Liver (tissue), 9 donors: ENCODE results near the gene MAN1C1. TPM values are rescaled to one million over a fixed set of nuclear protein-coding genes. Genes with fewer than 3 reads are reported as not detected.

ENCODE experiments used
- DNase-seq: peaks from one replicate; pipeline ENCODE4 v3.0.0-alpha.2; 2017; ENCODE audit warnings: low spot score
- H3K27ac ChIP-seq, 2 donors: one replicate each; pipeline ENCODE4 v1.7.0; 2013; ENCODE audit warnings: inconsistent platforms in 2 of 2, low read length in 2 of 2, control low read depth in 1 of 2, low read depth in 1 of 2, mild to moderate bottlenecking in 1 of 2
- H3K27me3 ChIP-seq, 4 donors: one replicate each; pipeline versions ENCODE4 v1.6.1 to v1.7.0; 2013; ENCODE audit warnings: low read length in 3 of 4, inconsistent platforms in 1 of 4, mild to moderate bottlenecking in 1 of 4, moderate library complexity in 1 of 4; ENCODE audit not compliant: control insufficient read depth in 4 of 4, insufficient read depth in 4 of 4
- H3K36me3 ChIP-seq, 4 donors: one replicate each; pipeline versions ENCODE4 v1.6.1 to v1.7.0; 2013; ENCODE audit warnings: low read length in 3 of 4, mild to moderate bottlenecking in 3 of 4, low read depth in 1 of 4, moderate library complexity in 1 of 4; ENCODE audit not compliant: control insufficient read depth in 4 of 4, insufficient read depth in 3 of 4
- H3K4me1 ChIP-seq, 4 donors: one replicate each; pipeline versions ENCODE4 v1.6.1 to v1.7.0; 2013; ENCODE audit warnings: low read length in 3 of 4, mild to moderate bottlenecking in 3 of 4, moderate library complexity in 1 of 4; ENCODE audit not compliant: control insufficient read depth in 4 of 4, insufficient read depth in 4 of 4
- H3K4me3 ChIP-seq, 3 donors: one replicate each; pipeline versions ENCODE4 v1.6.1 to v1.7.0; 2013; ENCODE audit warnings: low read length in 3 of 3, control low read depth in 1 of 3, low read depth in 1 of 3, mild to moderate bottlenecking in 1 of 3
- H3K9ac ChIP-seq, 2 donors: one replicate each; pipeline ENCODE4 v1.7.0; 2013; ENCODE audit warnings: low read length in 2 of 2, mild to moderate bottlenecking in 2 of 2, moderate library complexity in 2 of 2, control low read depth in 1 of 2, low read depth in 1 of 2
- H3K9me3 ChIP-seq, 4 donors: one replicate each; pipeline versions ENCODE4 v1.6.1 to v1.7.0; 2013; ENCODE audit warnings: low read length in 3 of 4; ENCODE audit not compliant: control insufficient read depth in 4 of 4
- ATF3 ChIP-seq: IDR thresholded peaks from 2 replicates; pipeline ENCODE4 v1.6.1; 2016; ENCODE audit warnings: antibody characterized with exemption
- CTCF ChIP-seq: fragments of 150-350 bp; IDR thresholded peaks from 2 replicates; pipeline ENCODE4 v1.5.1; 2017; ENCODE audit warnings: improper control_type of control experiment, low read depth, low read length; ENCODE audit not compliant: missing input control
- EGR1 ChIP-seq, 2 donors: IDR thresholded peaks; 2 replicates each; pipeline ENCODE4 v1.6.1; 2016 to 2018; ENCODE audit warnings: antibody characterized with exemption in 2 of 2, low read depth in 2 of 2
- FOXA1 ChIP-seq: IDR thresholded peaks from 2 replicates; pipeline ENCODE4 v1.6.1; 2016; ENCODE audit warnings: antibody characterized with exemption
- FOXA2 ChIP-seq: IDR thresholded peaks from 2 replicates; pipeline ENCODE4 v1.6.1; 2016; ENCODE audit warnings: antibody characterized with exemption
- GABPA ChIP-seq, 2 donors: IDR thresholded peaks in 1 of 2; conservative IDR thresholded peaks in 1 of 2; 2 replicates each; pipeline ENCODE4 v1.6.1; 2016; ENCODE audit warnings: antibody characterized with exemption in 2 of 2, mild to moderate bottlenecking in 1 of 2, moderate library complexity in 1 of 2
- HNF4A ChIP-seq, 2 donors: conservative IDR thresholded peaks; 2 replicates each; pipeline ENCODE4 v1.6.1; 2016; ENCODE audit warnings: antibody characterized with exemption in 2 of 2, mild to moderate bottlenecking in 2 of 2
- HNF4G ChIP-seq: IDR thresholded peaks from 2 replicates; pipeline ENCODE4 v1.6.1; 2016; ENCODE audit warnings: antibody characterized with exemption
- JUND ChIP-seq, 2 donors: IDR thresholded peaks; 2 replicates each; pipeline ENCODE4 v1.6.1; 2016; ENCODE audit warnings: antibody characterized with exemption in 2 of 2
- NR2F2 ChIP-seq: IDR thresholded peaks from 2 replicates; pipeline ENCODE4 v1.6.1; 2016; ENCODE audit warnings: antibody characterized with exemption
- RAD21 ChIP-seq, 2 donors: IDR thresholded peaks; 2 replicates each; pipeline ENCODE4 v1.6.1; 2016; ENCODE audit warnings: antibody characterized with exemption in 2 of 2, mild to moderate bottlenecking in 2 of 2
- REST ChIP-seq: IDR thresholded peaks from 2 replicates; pipeline ENCODE4 v1.6.1; 2016; ENCODE audit warnings: antibody characterized with exemption, mild to moderate bottlenecking
- RXRA ChIP-seq, 2 donors: IDR thresholded peaks; 2 replicates each; pipeline ENCODE4 v1.6.1; 2017 to 2018; ENCODE audit warnings: antibody characterized with exemption in 2 of 2, mild to moderate bottlenecking in 1 of 2
- SP1 ChIP-seq: IDR thresholded peaks from 2 replicates; pipeline ENCODE4 v1.6.1; 2018; ENCODE audit warnings: antibody characterized with exemption, mild to moderate bottlenecking
- TAF1 ChIP-seq: conservative IDR thresholded peaks from 2 replicates; pipeline ENCODE4 v1.6.1; 2016; ENCODE audit warnings: antibody characterized with exemption, mild to moderate bottlenecking
- YY1 ChIP-seq: IDR thresholded peaks from 2 replicates; pipeline ENCODE4 v1.6.1; 2016; ENCODE audit warnings: antibody characterized with exemption, mild to moderate bottlenecking
- WGBS: extraction: QIAGEN DNeasy Blood & Tissue Kit; methylation state at CpG from one replicate; pipeline ENCODE4 v1.1.7; 2013; 5-methylcytosine and 5-hydroxymethylcytosine counted together
- polyA plus RNA-seq, 2 donors: library from polyadenylated mRNA; stranded (reverse) in 1 of 2; unstranded in 1 of 2; fragments of 200-250 nt in 1 of 2; fragments of >200 nt in 1 of 2; fragmentation: Nextera tagmentation in 1 of 2; extraction: Ambion mirVana in 1 of 2; gene quantifications; one replicate each; pipeline versions ENCODE4 v1.2.1 to v1.2.3, GENCODE V29; 2013 to 2015
- total RNA-seq, 2 donors: library from RNA; depleted of rRNA; stranded (reverse); fragments of >200 nt; gene quantifications; one replicate each; pipeline ENCODE4 v1.2.3, GENCODE V29; 2014
- TF ChIP-seq, protein P1 (sequence below): IDR thresholded peaks from 2 replicates; pipeline ENCODE4 v1.6.1; 2016; ENCODE audit warnings: antibody characterized with exemption
- TF ChIP-seq, protein P2 (sequence below): IDR thresholded peaks from 2 replicates; pipeline ENCODE4 v1.6.1; 2016; ENCODE audit warnings: antibody characterized with exemption
- donor health status: healthy.
- donor health status: healthy.
- donor health status: healthy.
- donor health status: healthy.
- donor health status: healthy.

Gene MAN1C1
- total and polyA plus RNA-seq, 4 donors: 6.3 to 16.0 (median 8.1) TPM

- no peak for DNase-seq
- TF ChIP-seq RXRA (IDR thresholded peaks at IDR 0.05) (no peak), SP1 (no peak)
- TF ChIP-seq, protein P1, sequence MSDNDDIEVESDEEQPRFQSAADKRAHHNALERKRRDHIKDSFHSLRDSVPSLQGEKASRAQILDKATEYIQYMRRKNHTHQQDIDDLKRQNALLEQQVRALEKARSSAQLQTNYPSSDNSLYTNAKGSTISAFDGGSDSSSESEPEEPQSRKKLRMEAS: no peak
- TF ChIP-seq, protein P2, sequence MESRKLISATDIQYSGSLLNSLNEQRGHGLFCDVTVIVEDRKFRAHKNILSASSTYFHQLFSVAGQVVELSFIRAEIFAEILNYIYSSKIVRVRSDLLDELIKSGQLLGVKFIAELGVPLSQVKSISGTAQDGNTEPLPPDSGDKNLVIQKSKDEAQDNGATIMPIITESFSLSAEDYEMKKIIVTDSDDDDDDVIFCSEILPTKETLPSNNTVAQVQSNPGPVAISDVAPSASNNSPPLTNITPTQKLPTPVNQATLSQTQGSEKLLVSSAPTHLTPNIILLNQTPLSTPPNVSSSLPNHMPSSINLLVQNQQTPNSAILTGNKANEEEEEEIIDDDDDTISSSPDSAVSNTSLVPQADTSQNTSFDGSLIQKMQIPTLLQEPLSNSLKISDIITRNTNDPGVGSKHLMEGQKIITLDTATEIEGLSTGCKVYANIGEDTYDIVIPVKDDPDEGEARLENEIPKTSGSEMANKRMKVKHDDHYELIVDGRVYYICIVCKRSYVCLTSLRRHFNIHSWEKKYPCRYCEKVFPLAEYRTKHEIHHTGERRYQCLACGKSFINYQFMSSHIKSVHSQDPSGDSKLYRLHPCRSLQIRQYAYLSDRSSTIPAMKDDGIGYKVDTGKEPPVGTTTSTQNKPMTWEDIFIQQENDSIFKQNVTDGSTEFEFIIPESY: no peak
- peaks cover 7 to 31% (median 21%) of the 10 kb centered on the region in 4 donors for H3K4me1 ChIP-seq
- no peaks in the 10 kb centered on the region for H3K9me3 ChIP-seq
- H3K36me3 ChIP-seq: no peaks in the 10 kb centered on the region
- peak overlapping the region in 2 of 3 donors; percentile 34 to 82 for H3K4me3 ChIP-seq
- peak overlapping the region in 1 of 2 donors; percentile 29 for H3K27ac ChIP-seq
- WGBS: 29% methylated on average over 66 of the region's 66 CpGs
- peak overlapping the region; percentile 13 to 63 for H3K9ac ChIP-seq
- H3K27me3 ChIP-seq: no peaks in the 10 kb centered on the region
Measured at GRCh38 chr1:25617625-25618432, 1.2 kb downstream of the MAN1C1 start.

GRCh38 chr1:25618433-25618808 lies 1.8 kb downstream of the MAN1C1 start:
- Histone ChIP-seq H3K4me3 (peak overlapping the region in 2 of 3 donors; percentile 31 to 82), H3K27me3 (no peaks in the 10 kb centered on the region), H3K36me3 (no peaks in the 10 kb centered on the region), H3K9me3 (no peaks in the 10 kb centered on the region), H3K27ac (peak overlapping the region in 1 of 2 donors; percentile 29), H3K9ac (peak overlapping the region in 1 of 2 donors; percentile 63), H3K4me1 (peaks cover 7 to 31% (median 21%) of the 10 kb centered on the region in 4 donors)
- WGBS: 69% methylated on average over 4 of the region's 4 CpGs
- TF ChIP-seq RAD21 (IDR thresholded peaks at IDR 0.05): no peak
- no peak for TF ChIP-seq FOXA2
- TF ChIP-seq FOXA1: no peak
- TF ChIP-seq, protein P1: no peak
- no peak for TF ChIP-seq CTCF
- no peak for TF ChIP-seq GABPA (IDR thresholded peaks at IDR 0.05 in 1 of 2, conservative IDR thresholded peaks at IDR 0.05 in 1 of 2)
- no peak for TF ChIP-seq JUND (IDR thresholded peaks at IDR 0.05)
- TF ChIP-seq REST: no peak
- TF ChIP-seq EGR1 (IDR thresholded peaks at IDR 0.05; ENCODE audit: low read depth in 2 of 2): no peak
- TF ChIP-seq SP1: no peak
- no peak for TF ChIP-seq NR2F2
- no peak for TF ChIP-seq RXRA (IDR thresholded peaks at IDR 0.05)
- TF ChIP-seq HNF4G: no peak
- no peak for TF ChIP-seq HNF4A (conservative IDR thresholded peaks at IDR 0.05)
- TF ChIP-seq, protein P2: no peak
- no peak for TF ChIP-seq YY1
- TF ChIP-seq ATF3: no peak
- TF ChIP-seq TAF1: no peak
- no peak for DNase-seq
